Thoracic aorta (tissue), 2 donors: ENCODE results near the gene ELMO3. TPM values are rescaled to one million over a fixed set of nuclear protein-coding genes. Genes with fewer than 3 reads are reported as not detected.

ENCODE experiments used
- ATAC-seq: fragments of 150-250 bp; one replicate; pipeline ENCODE4 v1.8.0; 2017; ENCODE audit warnings: low read depth; ENCODE audit not compliant: insufficient number of reproducible peaks, low FRiP score
- DNase-seq: peaks from one replicate; pipeline ENCODE4 v3.0.0-alpha.2; 2020; ENCODE audit warnings: low spot score
- H3K27ac ChIP-seq, 2 donors: fragments of 200-600 bp; sonication (generic); 1 replicate in 1 of 2; 2 replicates in 1 of 2; pipeline ENCODE4 v1.5.1; 2016; ENCODE audit warnings: mild to moderate bottlenecking in 2 of 2, moderate library complexity in 2 of 2
- H3K27me3 ChIP-seq: fragments of 200-600 bp; sonication (generic); replicated peaks from 2 replicates; pipeline ENCODE4 v1.6.0; 2016; ENCODE audit warnings: mild to moderate bottlenecking; ENCODE audit not compliant: insufficient read depth
- H3K36me3 ChIP-seq: fragments of 200-600 bp; sonication (generic); one replicate; pipeline ENCODE4 v1.5.1; 2016
- H3K4me1 ChIP-seq, 2 donors: fragments of 200-600 bp; sonication (generic); 1 replicate in 1 of 2; 2 replicates in 1 of 2; pipeline versions ENCODE4 v1.5.1 to v1.6.0; 2016; ENCODE audit warnings: low read depth in 2 of 2, mild to moderate bottlenecking in 1 of 2; ENCODE audit not compliant: control insufficient read depth in 1 of 2
- H3K4me3 ChIP-seq: fragments of 200-600 bp; sonication (generic); 2 replicates; pipeline ENCODE4 v1.5.1; 2016; ENCODE audit warnings: mild to moderate bottlenecking
- H3K9me3 ChIP-seq: fragments of 200-600 bp; sonication (generic); 2 replicates; pipeline ENCODE4 v1.5.1; 2016
- CTCF ChIP-seq: fragments of 200-600 bp; sonication (generic); IDR thresholded peaks from one replicate; pipeline ENCODE4 v1.5.1; 2019; ENCODE audit warnings: antibody characterized with exemption
- total RNA-seq, 2 donors: library from RNA; depleted of rRNA; stranded (reverse); fragments of >200 nt; gene quantifications; one replicate each; pipeline versions ENCODE4 v1.1.0 to v1.2.3, GENCODE V29; 2016

ELMO3 gene
- total RNA-seq, 2 donors from 2014 or later = 1.4 TPM

- Histone ChIP-seq H3K9me3 (no peaks in the 10 kb centered on the region), H3K4me3 (peak overlapping the region; percentile 75), H3K4me1 (peaks cover 32 to 57% of the 10 kb centered on the region in 2 donors), H3K27me3 (no peaks in the 10 kb centered on the region), H3K27ac (peak overlapping the region; percentile 77), H3K36me3 (no peaks in the 10 kb centered on the region)
- TF ChIP-seq CTCF = no peak
- no peak for DNase-seq
- no peak for ATAC-seq
Measured at GRCh38 chr16:67162506-67163163, 36.3 kb upstream of the ELMO3 start.

GRCh38 chr16:67163164-67163998, 35.5 kb upstream of the ELMO3 start:
- peak overlapping the region; percentile 75 for H3K4me3 ChIP-seq
- no peak for DNase-seq
- no peak for ATAC-seq
- H3K27me3 ChIP-seq = no peaks in the 10 kb centered on the region
- TF ChIP-seq CTCF = no peak
- H3K36me3 ChIP-seq = no peaks in the 10 kb centered on the region
- H3K27ac ChIP-seq = peak overlapping the region; percentile 77
- no peaks in the 10 kb centered on the region for H3K9me3 ChIP-seq
- peaks cover 32 to 57% of the 10 kb centered on the region in 2 donors for H3K4me1 ChIP-seq

GRCh38 chr16:67163999-67164558, 34.9 kb upstream of the ELMO3 start:
- no peaks in the 10 kb centered on the region for H3K9me3 ChIP-seq
- H3K36me3 ChIP-seq = no peaks in the 10 kb centered on the region
- DNase-seq (no peak), ATAC-seq (no peak)
- H3K27me3 ChIP-seq = no peaks in the 10 kb centered on the region
- no peak for TF ChIP-seq CTCF
- peak overlapping the region; percentile 75 for H3K4me3 ChIP-seq
- H3K27ac ChIP-seq = peak overlapping the region; percentile 77
- H3K4me1 ChIP-seq = peaks cover 28 to 55% of the 10 kb centered on the region in 2 donors

- DNase-seq (no peak), ATAC-seq (no peak)
- Histone ChIP-seq H3K9me3 (no peaks in the 10 kb centered on the region), H3K36me3 (no peaks in the 10 kb centered on the region), H3K27me3 (no peaks in the 10 kb centered on the region), H3K4me3 (peak within 1 kb of the TSS; percentile 75), H3K4me1 (peaks cover 34 to 57% of the 10 kb centered on the region in 2 donors), H3K27ac (peak within 1 kb of the TSS; percentile 77)
- TF ChIP-seq CTCF = no peak
Measured at GRCh38 chr16:67164599-67165061, 34.3 kb upstream of the ELMO3 start, which contains the start of gene HSF4. HSF4 (plus strand) TSS chr16:67164745; CDS start chr16:67164812, 67 bp downstream.
